Smooth muscle cell of trachea (primary cell): Measurements from ENCODE around the gene AQP3. TPM values are rescaled to one million over a fixed set of nuclear protein-coding genes. Genes with fewer than 3 reads are reported as not detected.

Experiments used
- total RNA-seq: library from RNA; depleted of rRNA; stranded (reverse); fragments of >200 nt; gene quantifications from 2 replicates; pipeline ENCODE4 v1.2.1, GENCODE V29; 2014

The AQP3 gene
- 2.6 and 21.2 TPM in 2 replicates for total RNA-seq

GRCh38 chr9:33446946-33447798 is at the start of gene AQP3:
Gene AQP3, minus strand, starts transcription at chr9:33447593. Its CDS starts 63 bp downstream, at chr9:33447530.

GRCh38 chr9:33473643-33474352 is 26.4 kb upstream of the AQP3 start, which contains the start of gene NOL6:
Gene NOL6, minus strand, starts transcription at chr9:33473924. Its CDS starts 82 bp downstream, at chr9:33473842.

GRCh38 chr9:33402371-33402770 is 45.0 kb downstream of the AQP3 start, which contains the start of gene AQP7:
Gene AQP7, minus strand, starts transcription at chr9:33402568. Its CDS starts 1,306 bp downstream, at chr9:33401262.

Other genes with a start within 250 kb of the AQP3 start
- not detected in 2 replicates for gene SPINK4, start 207.4 kb downstream of the AQP3 start, total RNA-seq
- 13.7 and 26.9 TPM in 2 replicates for gene BAG1, start 182.9 kb downstream of the AQP3 start, total RNA-seq
- 93.6 and 113 TPM in 2 replicates for gene CHMP5, start 182.5 kb downstream of the AQP3 start, total RNA-seq
- 27.1 and 33.4 TPM in 2 replicates for gene NFX1, start 157.1 kb downstream of the AQP3 start, total RNA-seq
- gene AQP7, start 45.0 kb downstream of the AQP3 start, total RNA-seq: 0.29 and 0.99 TPM in 2 replicates
- 20.7 and 28.3 TPM in 2 replicates for gene NOL6, start 26.3 kb upstream of the AQP3 start, total RNA-seq
- gene ANKRD18B, start 76.7 kb upstream of the AQP3 start, total RNA-seq: 0.87 and 2.6 TPM in 2 replicates